Activated naive CD4-positive, alpha-beta T cell treated with anti-CD3 and anti-CD28 coated beads, Interleukin-2, amount 10 ng/mL, durations not matched to agents 7 days and 5 days (primary cell): ENCODE measurements around the gene TMEM179.

ENCODE experiments used
- CTCF ChIA-PET: fragments of 350-600 bp; sonication (Branson Sonifier 250); formaldehyde crosslinking; loops from one replicate; lab custom pipeline; 2021; ENCODE audit warnings: antibody characterized with exemption; lab: Charles Lee
- DNase-seq: peaks from one replicate; pipeline ENCODE4 v3.0.0-alpha.2; 2020
- H3K27ac Mint-ChIP-seq: one replicate; pipeline ENCODE4 v1.8.0; 2021; ENCODE audit warnings: mild to moderate bottlenecking, moderate library complexity, mixed read lengths
- H3K27me3 Mint-ChIP-seq: one replicate; pipeline ENCODE4 v1.8.0; 2021; ENCODE audit warnings: mild to moderate bottlenecking, mixed read lengths
- H3K36me3 Mint-ChIP-seq: one replicate; pipeline ENCODE4 v1.8.0; 2021; ENCODE audit warnings: mixed read lengths
- H3K4me1 Mint-ChIP-seq: one replicate; pipeline ENCODE4 v1.8.0; 2021; ENCODE audit warnings: mixed read lengths
- H3K4me3 Mint-ChIP-seq: one replicate; pipeline ENCODE4 v1.8.0; 2021; ENCODE audit warnings: mild to moderate bottlenecking, moderate library complexity, mixed read lengths
- H3K9me3 Mint-ChIP-seq: one replicate; pipeline ENCODE4 v1.8.0; 2021; ENCODE audit warnings: mixed read lengths

TMEM179 gene

DNA sequence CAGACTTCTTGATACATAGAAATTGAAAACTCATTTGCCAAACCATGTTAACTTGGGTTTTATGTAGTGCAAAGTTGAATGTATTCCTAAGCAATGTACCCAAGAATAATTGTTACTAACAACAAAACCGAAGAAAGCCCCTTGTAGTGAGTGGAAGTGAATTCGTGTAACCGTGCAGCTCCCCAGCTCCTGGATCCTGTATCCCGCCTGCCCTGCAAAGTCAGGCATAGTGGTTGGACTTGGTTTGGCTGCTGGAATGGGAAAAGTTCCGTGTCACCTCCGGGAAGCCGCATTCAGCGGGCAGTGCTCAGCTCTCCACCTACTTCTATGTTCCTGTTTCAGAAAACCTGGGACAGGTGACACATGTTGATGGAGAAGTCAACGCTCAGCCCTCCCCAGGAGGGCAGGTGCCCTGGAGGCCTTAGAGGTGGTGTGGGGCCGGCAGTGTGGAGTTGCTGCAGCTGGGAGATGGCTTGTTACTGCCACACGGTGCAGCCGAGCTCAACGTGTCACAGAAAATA, 54.2 kb downstream of the TMEM179 start:
- Mint-ChIP-seq H3K4me3 (no peak overlapping the region), H3K4me1 (no peaks in the 10 kb centered on the region), H3K36me3 (no peaks in the 10 kb centered on the region), H3K9me3 (no peaks in the 10 kb centered on the region), H3K27ac (no peak overlapping the region), H3K27me3 (peaks cover 20% of the 10 kb centered on the region)
- DNase-seq = peak; percentile 6
- CTCF ChIA-PET = no interaction called here

DNA sequence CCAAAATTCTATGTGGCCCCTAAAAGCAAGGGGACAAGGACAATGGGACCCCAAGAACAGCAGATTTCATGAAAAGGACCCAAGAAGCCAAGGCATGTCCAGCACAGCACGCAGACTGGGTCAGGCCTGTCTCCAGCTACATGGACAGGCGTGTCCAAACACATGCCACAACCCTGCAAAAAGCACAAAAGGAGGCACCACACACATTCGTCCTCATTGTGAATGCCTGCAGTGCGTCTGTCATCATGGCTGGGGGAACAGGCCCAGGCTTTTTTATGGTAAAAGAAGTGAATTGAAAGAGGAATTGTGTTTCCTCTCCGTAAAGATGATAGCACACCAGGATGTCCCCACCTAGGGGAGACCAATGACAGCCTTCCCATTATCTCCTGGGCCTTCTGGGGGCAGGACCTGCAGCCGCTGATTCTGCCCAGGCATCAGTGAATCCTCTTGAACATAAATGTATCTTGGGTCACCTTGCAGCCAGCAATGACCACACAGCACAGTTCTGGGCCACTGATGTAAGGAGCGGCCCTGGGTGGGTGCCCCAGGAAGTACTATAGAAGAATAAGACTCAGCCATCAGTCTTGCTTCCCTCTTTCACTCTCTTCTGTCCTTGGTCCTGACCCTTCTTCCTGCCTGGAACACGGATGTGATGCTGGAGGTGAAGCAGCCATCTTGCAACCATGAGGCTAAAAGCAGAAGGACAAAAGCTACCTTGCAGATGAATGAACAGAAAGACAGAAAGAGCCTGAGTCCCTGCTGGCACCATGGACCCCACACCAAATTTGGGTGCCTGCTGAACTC, 54.8 kb downstream of the TMEM179 start:
- Mint-ChIP-seq H3K4me1 (no peaks in the 10 kb centered on the region), H3K9me3 (no peaks in the 10 kb centered on the region), H3K27me3 (peaks cover 26% of the 10 kb centered on the region), H3K36me3 (no peaks in the 10 kb centered on the region), H3K27ac (no peak overlapping the region), H3K4me3 (no peak overlapping the region)
- CTCF ChIA-PET = no interaction called here
- peak; percentile 3 for DNase-seq

DNA sequence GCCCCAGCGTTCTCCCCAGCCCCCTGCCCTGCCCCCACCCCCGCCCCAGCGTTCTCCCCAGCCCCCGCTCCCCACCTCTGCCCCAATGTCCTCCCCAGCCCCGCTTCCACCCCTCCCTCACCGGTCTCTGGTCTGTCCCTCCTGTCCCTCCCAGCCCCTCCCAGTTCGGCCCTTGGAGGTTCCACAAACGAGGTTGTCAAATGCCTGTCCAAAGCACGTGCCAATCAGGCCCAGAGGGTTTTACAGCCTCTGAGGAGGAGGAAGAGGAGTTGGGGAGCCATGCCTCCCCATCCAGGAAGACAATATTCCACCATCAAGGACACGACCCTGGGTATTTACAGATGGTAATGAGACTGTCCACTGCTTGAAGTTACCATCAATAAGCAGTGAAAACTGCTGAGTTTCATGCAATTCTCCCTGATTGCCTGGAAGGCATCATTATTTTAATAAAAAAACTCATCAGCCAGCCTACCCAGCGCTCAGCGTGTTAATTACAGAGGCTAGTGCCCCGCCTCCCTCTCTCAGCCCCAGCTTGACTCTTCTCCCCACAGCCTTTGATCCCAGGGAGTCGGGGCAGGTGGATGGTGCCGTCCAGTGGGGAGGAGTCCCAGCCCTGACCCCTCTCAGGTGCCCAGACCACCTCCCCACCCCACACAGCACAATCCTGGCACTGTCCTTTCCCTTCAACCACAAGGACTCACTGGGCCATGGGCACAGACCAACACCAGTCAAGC, 55.6 kb downstream of the TMEM179 start:
- Mint-ChIP-seq H3K4me3 (no peak overlapping the region), H3K9me3 (no peaks in the 10 kb centered on the region), H3K4me1 (no peaks in the 10 kb centered on the region), H3K27ac (no peak overlapping the region), H3K36me3 (no peaks in the 10 kb centered on the region), H3K27me3 (peaks cover 26% of the 10 kb centered on the region)
- CTCF ChIA-PET = no interaction called here
- peak; percentile 7 for DNase-seq

DNA sequence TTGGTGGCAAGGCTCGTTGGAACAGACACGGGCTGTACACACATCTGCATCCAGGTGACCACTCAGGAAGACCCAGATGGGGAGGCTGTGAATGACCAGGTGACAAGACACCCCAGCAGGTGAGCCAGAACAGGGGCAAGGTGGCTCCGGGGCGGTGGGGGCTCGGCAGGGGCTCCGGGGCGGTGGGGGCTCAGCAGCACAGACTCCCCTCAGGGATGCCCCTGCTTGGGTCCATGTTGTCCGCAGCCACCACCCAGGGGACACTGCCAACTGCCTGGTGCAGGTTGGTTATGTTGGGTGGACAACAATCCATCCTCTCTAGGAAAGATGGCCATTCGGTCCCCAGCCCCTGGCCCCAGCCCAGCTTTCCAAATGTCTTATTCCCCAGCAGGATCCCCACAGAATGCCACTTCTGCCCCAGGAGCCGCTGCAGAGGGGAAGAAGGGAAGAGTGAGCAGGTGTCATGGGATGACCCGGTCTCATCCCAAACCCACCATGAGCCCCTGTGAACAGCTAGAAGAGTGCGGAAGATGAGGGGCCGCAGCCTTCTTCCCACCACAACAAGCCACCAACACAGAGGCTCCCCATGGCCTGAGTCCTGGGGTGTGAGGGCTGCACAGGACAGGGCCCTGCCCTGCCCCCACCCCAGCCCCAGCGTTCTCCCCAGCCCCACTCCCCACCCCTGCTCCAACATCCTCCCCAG, 56.4 kb downstream of the TMEM179 start:
- CTCF ChIA-PET = no interaction called here
- peak; percentile 13 for DNase-seq
- no peaks in the 10 kb centered on the region for H3K4me1 Mint-ChIP-seq
- no peak overlapping the region for H3K4me3 Mint-ChIP-seq
- H3K9me3 Mint-ChIP-seq = no peaks in the 10 kb centered on the region
- no peak overlapping the region for H3K27ac Mint-ChIP-seq
- H3K36me3 Mint-ChIP-seq = no peaks in the 10 kb centered on the region
- H3K27me3 Mint-ChIP-seq = peaks cover 34% of the 10 kb centered on the region

DNA sequence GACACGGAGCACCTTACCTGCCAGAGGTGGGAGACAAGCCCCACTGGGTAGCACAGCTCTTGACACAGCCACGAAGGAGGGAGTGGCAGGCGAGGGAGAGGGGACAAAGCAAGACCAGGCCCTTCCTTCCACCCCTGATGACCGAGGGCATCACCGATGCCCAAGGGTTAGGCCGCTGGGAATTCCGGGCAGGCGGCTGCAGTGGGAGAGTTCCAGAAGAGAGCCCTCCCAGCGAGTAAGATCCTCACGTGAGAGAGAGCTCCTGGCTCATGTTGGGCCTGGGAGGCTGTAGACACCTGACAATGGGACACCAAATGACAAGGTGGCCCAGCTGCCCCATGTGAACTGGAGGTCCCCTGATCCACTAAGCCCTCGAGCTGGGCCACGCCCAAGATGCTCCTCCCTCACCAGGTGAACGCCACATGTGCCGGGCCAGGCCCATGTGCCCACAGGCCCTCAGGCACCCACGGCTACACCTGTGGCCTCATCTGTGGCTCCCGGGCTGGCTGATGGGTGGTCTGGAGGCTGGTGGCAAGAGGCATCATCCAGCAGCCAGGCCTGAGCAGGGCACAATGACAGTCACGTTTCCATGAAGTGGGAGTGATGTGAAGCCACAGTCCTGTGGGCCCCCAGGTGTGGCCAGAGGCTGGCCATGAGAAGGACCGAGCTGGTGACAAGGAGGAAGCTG, 57.1 kb downstream of the TMEM179 start:
- Mint-ChIP-seq H3K27ac (no peak overlapping the region), H3K27me3 (peaks cover 36% of the 10 kb centered on the region), H3K36me3 (no peaks in the 10 kb centered on the region), H3K9me3 (no peaks in the 10 kb centered on the region), H3K4me1 (no peaks in the 10 kb centered on the region), H3K4me3 (no peak overlapping the region)
- CTCF ChIA-PET = no interaction called here
- peak; percentile 14 for DNase-seq

DNA sequence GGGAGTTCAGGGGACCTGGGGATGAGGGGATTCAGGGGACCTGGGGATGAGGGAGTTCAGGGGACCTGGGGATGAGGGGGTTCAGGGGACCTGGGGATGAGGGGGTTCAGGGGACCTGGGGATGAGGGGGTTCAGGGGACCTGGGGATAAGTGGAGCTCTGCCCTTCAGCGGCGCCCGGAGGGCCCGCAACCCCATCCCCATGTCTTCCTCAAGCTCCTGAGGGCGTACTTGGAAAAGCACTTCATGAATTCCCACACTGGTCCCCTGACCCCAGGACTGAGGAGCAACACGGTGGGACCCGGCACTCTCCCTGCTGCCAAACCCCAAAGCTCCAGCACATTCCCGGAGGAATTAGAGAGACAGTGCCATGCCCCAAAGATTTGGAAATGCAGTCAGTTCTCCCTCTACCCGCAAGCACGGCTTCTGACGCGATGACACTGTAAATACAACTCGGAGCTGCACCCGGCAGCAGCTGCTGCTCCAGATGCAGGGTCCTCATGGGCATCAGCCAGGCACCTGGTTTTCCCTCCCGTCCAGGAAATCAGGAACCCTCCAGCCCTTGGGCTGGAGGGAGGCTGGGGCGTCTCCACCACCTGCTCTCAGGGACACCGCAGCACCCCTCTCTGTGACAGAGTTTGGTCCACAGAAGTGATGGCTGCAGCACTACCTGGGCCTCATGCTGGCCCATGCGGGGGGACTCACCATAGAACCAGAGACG, 57.8 kb downstream of the TMEM179 start:
- CTCF ChIA-PET = no interaction called here
- peak; percentile 15 for DNase-seq
- H3K27me3 Mint-ChIP-seq = peaks cover 32% of the 10 kb centered on the region
- no peaks in the 10 kb centered on the region for H3K4me1 Mint-ChIP-seq
- no peak overlapping the region for H3K4me3 Mint-ChIP-seq
- H3K27ac Mint-ChIP-seq = no peak overlapping the region
- no peaks in the 10 kb centered on the region for H3K9me3 Mint-ChIP-seq
- H3K36me3 Mint-ChIP-seq = no peaks in the 10 kb centered on the region

DNA sequence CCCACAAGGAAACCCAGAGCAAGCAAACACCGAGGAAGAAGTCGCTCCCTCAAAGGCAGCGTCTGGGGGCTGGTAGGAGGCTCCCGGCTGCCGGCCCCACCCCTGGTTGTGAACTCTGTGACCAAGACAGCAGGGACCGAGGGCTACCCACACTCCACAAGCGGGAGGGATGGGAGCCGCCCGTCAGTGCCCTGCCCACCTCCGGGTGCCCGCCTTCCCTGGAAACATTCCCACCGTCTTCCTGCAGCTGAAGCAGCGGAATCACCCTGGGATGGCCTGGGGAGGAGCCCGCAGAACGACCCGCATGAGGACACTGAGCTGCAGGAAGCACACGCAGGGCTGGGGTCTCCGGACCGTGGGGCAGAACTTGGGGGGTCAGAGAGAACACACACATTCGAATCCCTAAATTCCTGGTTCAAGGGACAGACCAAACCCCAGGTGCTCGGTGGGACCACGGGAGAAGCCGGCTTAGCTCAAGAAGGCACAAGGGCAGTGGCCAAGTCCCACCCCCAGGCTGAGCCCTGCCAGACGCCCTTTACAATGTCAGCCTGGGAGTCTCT, 58.5 kb downstream of the TMEM179 start:
- CTCF ChIA-PET = no interaction called here
- Mint-ChIP-seq H3K36me3 (no peaks in the 10 kb centered on the region), H3K27me3 (peaks cover 32% of the 10 kb centered on the region), H3K27ac (no peak overlapping the region), H3K9me3 (no peaks in the 10 kb centered on the region), H3K4me1 (no peaks in the 10 kb centered on the region), H3K4me3 (no peak overlapping the region)
- DNase-seq = peak; percentile 10

DNA sequence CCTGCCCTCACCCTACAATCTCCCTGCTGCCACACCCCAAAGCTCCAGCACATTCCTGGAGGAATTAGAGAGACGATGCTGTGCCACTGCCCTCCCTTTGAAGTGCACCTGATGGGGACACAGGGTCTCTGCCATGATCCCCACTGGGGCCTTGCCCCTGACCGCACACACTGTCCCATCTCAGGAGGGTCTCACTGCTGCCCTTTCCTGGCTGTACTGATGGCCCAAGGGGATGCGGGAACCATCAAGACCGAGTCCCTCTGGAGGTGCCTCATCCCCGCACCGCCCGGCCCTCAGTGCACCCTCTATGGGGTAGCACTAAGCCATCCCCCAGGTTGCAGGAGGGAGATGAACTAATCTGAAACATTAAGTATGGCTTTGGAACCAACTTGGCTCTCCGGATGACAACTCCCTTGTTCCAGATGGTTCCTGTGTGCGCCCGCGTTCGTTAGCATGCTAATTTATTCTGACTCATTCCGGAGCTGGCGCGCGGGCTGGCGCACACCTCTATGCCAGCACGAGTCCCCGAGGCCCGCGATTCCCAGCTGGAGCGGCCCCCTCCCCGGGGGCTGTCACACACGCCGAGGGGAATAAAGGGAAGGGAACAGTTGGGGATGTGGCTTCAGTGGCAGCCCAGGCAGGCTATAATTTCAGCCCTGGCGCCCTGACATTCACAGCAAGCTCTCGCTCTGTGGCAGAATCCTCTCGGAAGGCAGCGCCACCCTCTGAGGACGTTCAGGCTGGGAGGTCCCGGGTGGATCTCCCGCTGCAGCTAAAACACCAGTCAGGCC, 59.2 kb downstream of the TMEM179 start:
- no peaks in the 10 kb centered on the region for H3K9me3 Mint-ChIP-seq
- DNase-seq = peak; percentile 14
- H3K27ac Mint-ChIP-seq = no peak overlapping the region
- CTCF ChIA-PET = interaction anchor here (1.0 kb wide), 1 partner anchor 19 kb away, joined by 3 read pairs; no protein-coding TSS in a partner anchor
- H3K4me1 Mint-ChIP-seq = no peaks in the 10 kb centered on the region
- peaks cover 28% of the 10 kb centered on the region for H3K27me3 Mint-ChIP-seq
- H3K4me3 Mint-ChIP-seq = no peak overlapping the region
- no peaks in the 10 kb centered on the region for H3K36me3 Mint-ChIP-seq

DNA sequence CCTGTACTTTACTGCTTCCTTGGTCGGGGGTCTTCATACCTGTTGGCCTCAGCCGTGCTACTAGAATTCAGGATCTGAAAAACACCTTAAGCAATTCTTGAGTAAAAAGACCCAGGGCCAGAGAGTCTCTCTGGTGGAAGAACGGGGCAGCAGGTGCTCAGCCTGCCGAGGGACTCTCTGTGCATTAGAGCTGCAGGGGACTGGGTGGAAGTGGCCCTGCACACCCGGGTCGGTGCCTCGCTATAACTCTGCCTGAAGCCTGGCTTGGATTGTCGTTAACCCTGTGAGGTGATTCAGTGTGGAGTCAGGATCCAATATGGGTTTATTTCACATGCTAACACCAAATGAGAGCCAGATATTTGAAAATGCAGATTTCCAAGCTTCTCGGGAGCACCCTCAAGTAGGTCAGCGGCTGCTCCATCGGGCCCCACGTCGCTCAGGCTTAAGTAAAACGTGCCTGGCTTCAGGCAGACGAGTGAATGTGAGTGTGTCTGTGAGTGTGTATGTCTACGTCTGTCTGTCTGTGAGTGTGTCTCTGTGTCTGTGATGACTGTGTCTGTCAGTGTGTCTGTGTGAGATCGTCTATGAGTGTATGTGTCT, 60.1 kb downstream of the TMEM179 start:
- CTCF ChIA-PET = interaction anchor here (1.0 kb wide), 1 partner anchor 20 kb away, joined by 3 read pairs; no protein-coding TSS in a partner anchor
- Mint-ChIP-seq H3K27me3 (peaks cover 23% of the 10 kb centered on the region), H3K9me3 (no peaks in the 10 kb centered on the region), H3K36me3 (no peaks in the 10 kb centered on the region), H3K27ac (no peak overlapping the region), H3K4me1 (no peaks in the 10 kb centered on the region), H3K4me3 (no peak overlapping the region)
- peak; percentile 3 for DNase-seq

DNA sequence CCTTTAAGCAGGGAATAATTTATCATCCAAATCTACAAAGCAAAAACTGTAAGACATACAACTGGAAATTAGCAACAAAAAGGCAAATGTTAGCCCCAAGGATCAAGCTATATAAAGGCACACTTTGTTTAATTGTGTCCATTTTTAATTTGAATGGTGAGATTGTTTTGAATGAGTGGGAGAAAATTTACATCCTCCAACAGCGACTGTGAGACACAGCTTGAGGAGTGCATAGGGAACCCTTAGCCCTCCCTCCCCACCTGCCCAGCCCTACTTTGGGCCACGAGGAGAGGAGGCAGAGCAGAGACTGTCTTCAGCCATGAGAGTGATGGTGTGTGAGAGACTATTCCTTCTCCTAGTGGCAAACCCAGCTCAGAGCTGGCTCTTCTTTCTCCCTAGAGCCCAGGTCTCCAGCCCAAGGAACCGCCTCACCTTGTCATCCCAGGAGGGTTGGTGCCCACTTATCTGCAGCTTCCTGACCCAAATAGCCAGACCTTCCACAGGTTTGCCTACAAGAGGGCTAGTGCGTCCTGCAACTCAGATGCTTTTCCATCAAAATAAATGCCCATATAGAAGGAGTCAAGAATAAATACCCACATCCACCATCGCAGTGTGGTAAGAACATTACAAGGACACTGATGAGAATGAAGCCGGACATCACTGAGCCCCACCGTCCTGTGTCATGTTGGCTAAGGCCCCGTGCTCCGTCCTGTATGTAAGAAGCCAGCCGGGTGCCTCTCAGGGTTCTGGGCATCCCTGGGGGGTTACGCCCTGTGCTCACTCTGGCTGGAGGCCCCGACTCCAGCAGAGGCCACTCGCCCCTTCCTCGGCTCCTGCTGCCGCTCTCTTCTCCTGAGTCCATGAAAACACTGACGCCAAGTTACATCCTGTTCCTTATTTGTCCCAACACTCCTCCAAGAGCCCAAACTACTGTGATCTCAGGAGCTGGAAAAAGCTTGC, 61.4 kb downstream of the TMEM179 start:
- Mint-ChIP-seq H3K9me3 (no peaks in the 10 kb centered on the region), H3K27ac (no peak overlapping the region), H3K4me1 (no peaks in the 10 kb centered on the region), H3K27me3 (peaks cover 23% of the 10 kb centered on the region), H3K4me3 (no peak overlapping the region), H3K36me3 (no peaks in the 10 kb centered on the region)
- peak; percentile 17 for DNase-seq
- CTCF ChIA-PET = no interaction called here

DNA sequence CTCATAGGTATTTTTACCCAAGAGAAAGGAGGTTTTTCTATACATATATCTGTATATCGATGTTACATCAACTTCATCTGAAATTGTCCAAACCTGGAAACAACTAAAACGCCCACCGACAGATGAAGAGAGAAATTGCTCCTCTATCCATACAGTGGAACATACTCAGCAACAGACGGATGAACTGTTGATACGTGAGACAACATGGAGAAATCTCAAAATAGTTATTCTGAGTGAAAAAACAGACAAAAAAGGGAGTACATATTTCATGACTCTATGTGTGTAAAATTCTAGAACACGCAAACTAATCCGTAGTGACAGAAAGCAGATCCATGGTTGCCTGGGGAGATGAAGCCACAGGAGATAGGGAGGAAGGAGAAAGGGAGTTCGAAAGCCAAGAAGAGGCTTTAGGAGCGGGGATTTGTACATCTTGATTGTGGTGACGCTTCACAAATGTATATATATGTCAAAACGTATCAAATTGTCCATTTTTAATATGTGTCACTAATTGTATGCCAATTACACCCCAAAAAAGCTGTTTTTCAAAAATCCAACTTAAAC, 62.6 kb downstream of the TMEM179 start:
- Mint-ChIP-seq H3K9me3 (no peaks in the 10 kb centered on the region), H3K4me1 (peaks cover 2% of the 10 kb centered on the region), H3K4me3 (no peak overlapping the region), H3K36me3 (no peaks in the 10 kb centered on the region), H3K27ac (no peak overlapping the region), H3K27me3 (peaks cover 23% of the 10 kb centered on the region)
- DNase-seq = peak; percentile 6
- CTCF ChIA-PET = no interaction called here
